Sigmoid colon (tissue), 7 donors: ENCODE measurements around the gene POMGNT2. TPM values are rescaled to one million over a fixed set of nuclear protein-coding genes. Genes with fewer than 3 reads are reported as not detected.

Source experiments
- DNase-seq: peaks from one replicate; pipeline ENCODE4 v3.0.0-alpha.2; 2019
- H3K27ac ChIP-seq, 4 donors: fragments of 200-600 bp; sonication (generic); one replicate each; pipeline ENCODE4 v1.5.1; 2016 to 2019; ENCODE audit warnings: mild to moderate bottlenecking in 1 of 4
- H3K27me3 ChIP-seq, 3 donors: fragments of 200-600 bp; sonication (generic); one replicate each; pipeline ENCODE4 v1.5.1; 2019; ENCODE audit warnings: mild to moderate bottlenecking in 1 of 3
- H3K36me3 ChIP-seq, 4 donors: fragments of 200-600 bp; sonication (generic); one replicate each; pipeline ENCODE4 v1.5.1; 2016 to 2019
- H3K4me1 ChIP-seq, 4 donors: fragments of 200-600 bp; sonication (generic); one replicate each; pipeline ENCODE4 v1.5.1; 2017 to 2019
- H3K4me3 ChIP-seq, 4 donors: fragments of 200-600 bp; sonication (generic); one replicate each; pipeline ENCODE4 v1.5.1; 2017 to 2019; ENCODE audit warnings: mild to moderate bottlenecking in 2 of 4, moderate library complexity in 1 of 4
- H3K9me3 ChIP-seq, 4 donors: fragments of 200-600 bp in 3 of 4; sonication (generic) in 3 of 4; one replicate each; pipeline versions ENCODE4 v1.5.1 to v1.6.1; 2013 to 2019
- EP300 ChIP-seq, 4 donors: sonication (generic); formaldehyde crosslinking; IDR thresholded peaks; one replicate each; pipeline ENCODE4 v1.6.1; 2017; ENCODE audit warnings: antibody characterized with exemption in 4 of 4
- POLR2A ChIP-seq, 2 donors: fragments of 450-650 bp; IDR thresholded peaks; one replicate each; pipeline ENCODE4 v1.6.1; 2016; ENCODE audit warnings: antibody characterized with exemption in 2 of 2, mild to moderate bottlenecking in 2 of 2, moderate library complexity in 2 of 2
- POLR2AphosphoS5 ChIP-seq, 4 donors: sonication (generic); formaldehyde crosslinking; IDR thresholded peaks; one replicate each; pipeline ENCODE4 v1.6.1; 2017; ENCODE audit warnings: antibody characterized with exemption in 4 of 4
- WGBS, 2 donors: extraction: QIAGEN DNeasy Blood & Tissue Kit; methylation state at CpG; one replicate each; pipeline ENCODE4 v1.1.7; 2013; 5-methylcytosine and 5-hydroxymethylcytosine counted together
- intact Hi-C: fragments of 100-400 bp; cut with DNase I; formaldehyde crosslinking; loops from one replicate; pipeline ENCODE4 v1.15.1; 2023
- polyA plus RNA-seq, 3 donors: library from polyadenylated mRNA; stranded (reverse); fragments of 200-250 nt; gene quantifications; one replicate each; pipeline ENCODE4 v1.2.3, GENCODE V29; 2013
- total RNA-seq, 4 donors: library from RNA; depleted of rRNA; stranded (reverse); fragments of >200 nt; gene quantifications; one replicate each; pipeline ENCODE4 v1.1.0, GENCODE V29; 2016
- TF ChIP-seq, protein P1 (sequence below), 4 experiments: fragments of 450-650 bp in 3 of 4; fragments of 200-600 bp in 1 of 4; IDR thresholded peaks; one replicate each; pipeline ENCODE4 v1.5.1; 2016 to 2019; ENCODE audit warnings: antibody characterized with exemption in 4 of 4, mild to moderate bottlenecking in 3 of 4, moderate library complexity in 2 of 4
- donor health status: healthy with polysubstance abuse.
- donor health status: Bipolar disorder and iron deficiency.
- donor health status: healthy.

Gene POMGNT2
- total and polyA plus RNA-seq, 7 donors, result 2.3 to 20.2 (median 15.5) TPM

- Histone ChIP-seq H3K27ac (no peak overlapping the region), H3K4me1 (peaks cover 0 to 13% (median 5%) of the 10 kb centered on the region in 4 donors), H3K4me3 (no peak overlapping the region), H3K27me3 (no peaks in the 10 kb centered on the region), H3K36me3 (no peaks in the 10 kb centered on the region), H3K9me3 (peaks cover 0 to 8% (median 0%) of the 10 kb centered on the region in 4 donors)
- 97% methylated on average over 2 of the region's 2 CpGs for WGBS, 2 donors
- intact Hi-C loops, result no loop called here
- DNase-seq, result no peak
- TF ChIP-seq, protein P1, sequence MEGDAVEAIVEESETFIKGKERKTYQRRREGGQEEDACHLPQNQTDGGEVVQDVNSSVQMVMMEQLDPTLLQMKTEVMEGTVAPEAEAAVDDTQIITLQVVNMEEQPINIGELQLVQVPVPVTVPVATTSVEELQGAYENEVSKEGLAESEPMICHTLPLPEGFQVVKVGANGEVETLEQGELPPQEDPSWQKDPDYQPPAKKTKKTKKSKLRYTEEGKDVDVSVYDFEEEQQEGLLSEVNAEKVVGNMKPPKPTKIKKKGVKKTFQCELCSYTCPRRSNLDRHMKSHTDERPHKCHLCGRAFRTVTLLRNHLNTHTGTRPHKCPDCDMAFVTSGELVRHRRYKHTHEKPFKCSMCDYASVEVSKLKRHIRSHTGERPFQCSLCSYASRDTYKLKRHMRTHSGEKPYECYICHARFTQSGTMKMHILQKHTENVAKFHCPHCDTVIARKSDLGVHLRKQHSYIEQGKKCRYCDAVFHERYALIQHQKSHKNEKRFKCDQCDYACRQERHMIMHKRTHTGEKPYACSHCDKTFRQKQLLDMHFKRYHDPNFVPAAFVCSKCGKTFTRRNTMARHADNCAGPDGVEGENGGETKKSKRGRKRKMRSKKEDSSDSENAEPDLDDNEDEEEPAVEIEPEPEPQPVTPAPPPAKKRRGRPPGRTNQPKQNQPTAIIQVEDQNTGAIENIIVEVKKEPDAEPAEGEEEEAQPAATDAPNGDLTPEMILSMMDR (IDR thresholded peaks at IDR 0.05), result no peak
- no peak for TF ChIP-seq POLR2AphosphoS5 (IDR thresholded peaks at IDR 0.05)
- TF ChIP-seq EP300 (IDR thresholded peaks at IDR 0.05), result no peak
- no peak for TF ChIP-seq POLR2A (IDR thresholded peaks at IDR 0.05)
Observed at GRCh38 chr3:43041517-43041916, 64.4 kb downstream of the POMGNT2 start.

GRCh38 chr3:43038010-43038409 is 67.9 kb downstream of the POMGNT2 start:
- intact Hi-C loops, result no loop called here
- Histone ChIP-seq H3K9me3 (no peaks in the 10 kb centered on the region), H3K4me1 (peaks cover 0 to 3% (median under 1%) of the 10 kb centered on the region in 4 donors), H3K36me3 (no peaks in the 10 kb centered on the region), H3K27me3 (no peaks in the 10 kb centered on the region), H3K4me3 (no peak overlapping the region), H3K27ac (no peak overlapping the region)
- TF ChIP-seq EP300 (IDR thresholded peaks at IDR 0.05), result no peak
- TF ChIP-seq POLR2A (IDR thresholded peaks at IDR 0.05), result no peak
- no peak for TF ChIP-seq POLR2AphosphoS5 (IDR thresholded peaks at IDR 0.05)
- TF ChIP-seq, protein P1 (IDR thresholded peaks at IDR 0.05), result no peak
- 75 to 79% methylated on average over 7 of the region's 7 CpGs for whole genome bisulfite sequencing, 2 donors
- no peak for DNase-seq

DNA sequence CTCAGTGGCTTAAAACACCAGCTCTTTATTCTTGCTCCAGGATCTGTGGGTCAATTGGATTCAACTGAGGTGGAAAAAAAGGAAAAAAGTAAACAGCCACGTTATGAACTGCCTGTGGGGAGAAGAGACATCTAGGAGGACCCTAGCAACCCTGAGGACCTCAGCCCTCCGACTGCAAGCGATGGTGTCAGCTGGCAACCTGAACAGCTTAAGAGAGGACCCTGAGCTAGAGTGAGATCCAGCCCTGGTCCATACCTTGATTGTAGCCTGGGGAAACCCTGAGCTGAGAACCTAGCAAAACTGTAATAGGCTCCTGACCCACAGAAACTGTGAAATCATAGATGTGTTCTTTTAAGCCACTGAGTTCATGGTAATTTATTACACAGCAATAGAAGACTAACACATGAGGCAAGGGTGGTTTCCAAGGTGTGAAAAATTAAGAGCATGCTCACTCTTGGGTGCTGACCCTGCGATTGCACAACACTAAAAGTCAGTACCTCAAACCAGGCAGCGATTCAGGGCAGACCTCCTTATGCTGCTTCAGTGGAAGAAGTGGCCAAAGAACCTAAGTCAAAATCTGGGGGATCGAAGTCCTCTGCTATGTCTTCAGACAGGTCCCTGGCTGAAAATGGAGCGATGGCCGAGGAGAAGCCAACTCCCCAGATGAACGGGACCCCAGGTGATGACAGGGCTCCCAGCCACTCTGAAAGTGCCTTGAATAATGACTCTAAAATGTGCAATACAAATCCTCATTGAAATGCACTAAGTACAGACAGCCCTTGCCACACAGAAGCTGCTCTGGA is 69.1 kb downstream of the POMGNT2 start:
- H3K27ac ChIP-seq, result no peak overlapping the region
- no peaks in the 10 kb centered on the region for H3K27me3 ChIP-seq
- 83 to 87% methylated on average over 9 of the region's 9 CpGs for WGBS, 2 donors
- peak; percentile 15 for DNase-seq
- H3K4me1 ChIP-seq, result no peaks in the 10 kb centered on the region
- H3K9me3 ChIP-seq, result no peaks in the 10 kb centered on the region
- TF ChIP-seq, protein P1 (IDR thresholded peaks at IDR 0.05), result no peak
- TF ChIP-seq EP300 (IDR thresholded peaks at IDR 0.05) (no peak), POLR2AphosphoS5 (IDR thresholded peaks at IDR 0.05) (no peak), POLR2A (IDR thresholded peaks at IDR 0.05) (no peak)
- no peak overlapping the region for H3K4me3 ChIP-seq
- intact Hi-C loops, result no loop called here
- H3K36me3 ChIP-seq, result no peaks in the 10 kb centered on the region

DNA sequence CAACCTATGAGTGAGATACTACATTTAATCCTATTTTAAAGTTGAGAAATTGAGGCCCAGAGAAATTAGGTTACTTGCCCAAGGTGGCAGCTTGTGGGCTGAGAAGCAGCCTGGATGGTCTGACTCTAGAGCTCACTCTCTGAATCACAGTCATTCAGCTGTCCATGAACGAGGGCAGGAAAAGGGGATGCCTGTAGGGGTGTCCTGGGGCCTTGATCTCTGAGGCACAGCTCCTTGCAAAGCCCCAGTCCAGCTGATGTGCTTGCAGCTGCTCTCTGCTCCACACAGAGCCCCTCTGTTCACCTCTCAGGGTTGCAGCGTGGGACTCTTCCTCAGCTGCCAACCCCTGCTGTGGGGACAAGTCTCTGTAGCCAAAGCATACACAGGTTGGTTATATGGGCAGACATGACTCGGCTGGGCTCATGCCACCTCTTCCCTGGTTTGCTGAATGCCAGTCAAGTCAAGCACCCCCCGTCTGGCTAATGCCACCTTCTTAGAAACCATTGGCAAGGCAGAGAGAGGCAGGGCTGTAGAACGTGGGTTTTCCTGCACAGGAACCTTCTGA is 70.0 kb downstream of the POMGNT2 start:
- WGBS, 2 donors, result 82 to 86% methylated on average over 5 of the region's 5 CpGs

More for the DNA sequence above, 70.0 kb downstream of the POMGNT2 start:
- TF ChIP-seq, protein P1 (IDR thresholded peaks at IDR 0.05), result no peak
- TF ChIP-seq POLR2A (IDR thresholded peaks at IDR 0.05) (no peak), EP300 (IDR thresholded peaks at IDR 0.05) (no peak), POLR2AphosphoS5 (IDR thresholded peaks at IDR 0.05) (no peak)
- intact Hi-C loops, result no loop called here
- H3K36me3 ChIP-seq, result no peaks in the 10 kb centered on the region
- DNase-seq, result peak; percentile 38
- no peak overlapping the region for H3K27ac ChIP-seq
- no peak overlapping the region for H3K4me3 ChIP-seq
- H3K4me1 ChIP-seq, result no peaks in the 10 kb centered on the region
- H3K9me3 ChIP-seq, result no peaks in the 10 kb centered on the region
- no peaks in the 10 kb centered on the region for H3K27me3 ChIP-seq
